B cell (primary cell): Measurements from ENCODE around the gene CCDC34. TPM values are rescaled to one million over a fixed set of nuclear protein-coding genes. Genes with fewer than 3 reads are reported as not detected.

Experiments used
- ATAC-seq: fragments of 200-7000 bp; cut with Tn5 transposase; one replicate; pipeline ENCODE4 v1.10.0; 2021; ENCODE audit warnings: low read depth, mild to moderate bottlenecking, moderate number of reproducible peaks, moderate library complexity
- CTCF ChIA-PET: fragments of 350-600 bp; sonication (Branson Sonifier 250); formaldehyde crosslinking; loops from one replicate; lab custom pipeline; 2021; ENCODE audit warnings: antibody characterized with exemption, inconsistent platforms; lab: Charles Lee
- POLR2A ChIA-PET: fragments of 350-600 bp; sonication (Branson Sonifier 250); formaldehyde crosslinking; loops from one replicate; lab custom pipeline; 2021; ENCODE audit warnings: antibody characterized with exemption; lab: Charles Lee
- DNase-seq: peaks from one replicate; pipeline ENCODE4 v3.0.0; 2013
- H2AFZ ChIP-seq: 2 replicates; pipeline ENCODE4 v1.6.1; 2012; ENCODE audit warnings: mild to moderate bottlenecking, low read depth, low read length; ENCODE audit not compliant: insufficient read depth, poor library complexity, severe bottlenecking
- H3K27ac ChIP-seq, 2 donors: 1 replicate in 1 of 2; 2 replicates in 1 of 2; pipeline ENCODE4 v1.5.1; 2012 to 2013; ENCODE audit warnings: low read length in 2 of 2, mild to moderate bottlenecking in 2 of 2, moderate library complexity in 1 of 2
- H3K27me3 ChIP-seq, 4 experiments: fragments of 200-600 bp in 1 of 4; sonication (generic) in 1 of 4; replicated peaks in 1 of 4; 1 replicate in 2 of 4; 2 replicates in 2 of 4; pipeline versions ENCODE4 v1.6.1 to v1.7.0; 2013 to 2016; ENCODE audit warnings: low read length in 3 of 4, mild to moderate bottlenecking in 2 of 4, mixed read lengths in 1 of 4, moderate library complexity in 1 of 4; ENCODE audit not compliant: insufficient read depth in 4 of 4, control insufficient read depth in 3 of 4; ENCODE audit errors: control extremely low read depth in 1 of 4
- H3K36me3 ChIP-seq, 2 experiments: replicated peaks in 1 of 2; 1 replicate in 1 of 2; 2 replicates in 1 of 2; pipeline versions ENCODE4 v1.6.1 to v1.7.1; 2013; ENCODE audit warnings: low read length in 1 of 2; ENCODE audit not compliant: insufficient read depth in 2 of 2, control insufficient read depth in 1 of 2; ENCODE audit errors: control extremely low read depth in 1 of 2, extremely low read depth in 1 of 2
- H3K4me1 ChIP-seq, 2 donors: fragments of 200-600 bp in 1 of 2; sonication (generic) in 1 of 2; 1 replicate in 1 of 2; 2 replicates in 1 of 2; pipeline versions ENCODE4 v1.5.1 to v1.6.1; 2013 to 2017; ENCODE audit warnings: low read length in 2 of 2; ENCODE audit not compliant: control insufficient read depth in 2 of 2, insufficient read depth in 2 of 2
- H3K4me2 ChIP-seq: replicated peaks from 2 replicates; pipeline ENCODE3; 2012; ENCODE audit warnings: mild to moderate bottlenecking, low read depth, low read length; ENCODE audit not compliant: poor library complexity, severe bottlenecking
- H3K4me3 ChIP-seq, 5 experiments: fragments of 200-600 bp in 1 of 5; sonication (generic) in 1 of 5; 1 replicate in 3 of 5; 2 replicates in 2 of 5; pipeline versions ENCODE4 v1.5.1 to v1.7.0; 2011 to 2016; ENCODE audit warnings: low read length in 4 of 5, mild to moderate bottlenecking in 4 of 5, low read depth in 2 of 5, control low read depth in 1 of 5, moderate library complexity in 1 of 5; ENCODE audit not compliant: insufficient read depth in 1 of 5; ENCODE audit errors: control extremely low read depth in 1 of 5, extremely low read depth in 1 of 5
- H3K79me2 ChIP-seq: fragments of 200-600 bp; sonication (generic); one replicate; pipeline ENCODE4 v1.6.0; 2016; ENCODE audit warnings: low read length; ENCODE audit not compliant: control insufficient read depth, insufficient read depth
- H3K9ac ChIP-seq: fragments of 200-600 bp; sonication (generic); 2 replicates; pipeline ENCODE4 v1.6.1; 2017; ENCODE audit warnings: mild to moderate bottlenecking, low read length, moderate library complexity
- H3K9me3 ChIP-seq, 3 donors: one replicate each; pipeline versions ENCODE4 v1.6.1 to v1.7.1; 2013; ENCODE audit warnings: low read length in 2 of 3; ENCODE audit not compliant: control insufficient read depth in 2 of 3, insufficient read depth in 1 of 3; ENCODE audit errors: control extremely low read depth in 1 of 3
- H4K20me1 ChIP-seq: 2 replicates; pipeline ENCODE4 v1.6.0; 2012; ENCODE audit warnings: mild to moderate bottlenecking, low read length; ENCODE audit not compliant: insufficient read depth, control insufficient read depth, poor library complexity, severe bottlenecking
- H3K27ac Mint-ChIP-seq: one replicate; pipeline ENCODE4 v1.8.0; 2021; ENCODE audit warnings: mixed read lengths
- H3K27me3 Mint-ChIP-seq: one replicate; pipeline ENCODE4 v1.8.0; 2021; ENCODE audit warnings: mixed read lengths
- H3K4me1 Mint-ChIP-seq: one replicate; pipeline ENCODE4 v1.8.0; 2021; ENCODE audit warnings: mixed read lengths
- H3K4me3 Mint-ChIP-seq: one replicate; pipeline ENCODE4 v1.8.0; 2021; ENCODE audit warnings: mixed read lengths
- H3K9me3 Mint-ChIP-seq: one replicate; pipeline ENCODE4 v1.8.0; 2022; ENCODE audit warnings: mixed read lengths; ENCODE audit not compliant: insufficient read depth
- CTCF ChIP-seq: fragments of 200-600 bp; IDR thresholded peaks from one replicate; pipeline ENCODE4 v1.8.0; 2022; ENCODE audit warnings: antibody characterized with exemption, mild to moderate bottlenecking
- EZH2 ChIP-seq: IDR thresholded peaks from 2 replicates; pipeline ENCODE4 v1.6.1; 2012; ENCODE audit warnings: borderline replicate concordance, low read depth, mild to moderate bottlenecking, moderate library complexity, low read length; ENCODE audit not compliant: insufficient read depth, poor library complexity, severe bottlenecking
- WGBS: methylation state at CpG from one replicate; pipeline ENCODE4 v1.1.5; 2013; ENCODE audit warnings: missing lambda C conversion rate; ENCODE audit not compliant: insufficient coverage; 5-methylcytosine and 5-hydroxymethylcytosine counted together
- intact Hi-C: fragments of 100-400 bp; cut with micrococcal nuclease; formaldehyde crosslinking; loops from one replicate; pipeline ENCODE4 v1.10.0; 2022
- polyA plus RNA-seq: library from polyadenylated mRNA; depleted of rRNA; stranded (reverse); fragments of >200 nt; gene quantifications from 2 replicates; pipeline ENCODE4 v1.2.3, GENCODE V29; 2012
- total RNA-seq, 2 donors: library from RNA; stranded (reverse); fragments of 120-200 nt in 1 of 2; gene quantifications; 1 replicate in 1 of 2; 2 replicates in 1 of 2; pipeline versions ENCODE4 v1.2.3 to v1.2.4, GENCODE V29; 2013 to 2022

CCDC34 gene
- total and polyA plus RNA-seq, 2 donors (not counting 1 experiment from before 2014, with no cell fraction given) = 0.94 to 4.1 TPM

GRCh38 chr11:27392278-27393114 lies 29.5 kb upstream of the CCDC34 start:
- intact Hi-C loops = no loop called here
- H3K27ac ChIP-seq = no peak overlapping the region
- no peaks in the 10 kb centered on the region for H3K79me2 ChIP-seq
- no peaks in the 10 kb centered on the region for H3K27me3 ChIP-seq
- Mint-ChIP-seq H3K9me3 (no peaks in the 10 kb centered on the region), H3K27ac (no peak overlapping the region), H3K4me3 (no peak overlapping the region), H3K27me3 (no peaks in the 10 kb centered on the region), H3K4me1 (no peaks in the 10 kb centered on the region)
- no peak overlapping the region for H3K9ac ChIP-seq
- TF ChIP-seq EZH2 (no peak), CTCF (no peak)
- H4K20me1 ChIP-seq = no peaks in the 10 kb centered on the region
- ATAC-seq = no peak
- no peaks in the 10 kb centered on the region for H3K4me1 ChIP-seq
- WGBS = no CpG with 5 or more reads among the region's 4 CpGs
- CTCF ChIA-PET = no interaction called here
- no peak for DNase-seq
- POLR2A ChIA-PET = no interaction called here
- no peaks in the 10 kb centered on the region for H3K36me3 ChIP-seq
- no peak overlapping the region for H2AFZ ChIP-seq
- no peak overlapping the region for H3K4me3 ChIP-seq
- H3K9me3 ChIP-seq = no peaks in the 10 kb centered on the region
- no peak overlapping the region for H3K4me2 ChIP-seq

- Histone ChIP-seq H3K9me3 (no peaks in the 10 kb centered on the region), H3K27ac (no peak overlapping the region), H3K36me3 (no peaks in the 10 kb centered on the region), H3K4me1 (no peaks in the 10 kb centered on the region), H3K4me2 (no peak overlapping the region), H2AFZ (no peak overlapping the region), H4K20me1 (no peaks in the 10 kb centered on the region), H3K79me2 (no peaks in the 10 kb centered on the region), H3K4me3 (no peak overlapping the region), H3K9ac (no peak overlapping the region), H3K27me3 (no peaks in the 10 kb centered on the region)
- no peaks in the 10 kb centered on the region for H3K9me3 Mint-ChIP-seq
- TF ChIP-seq CTCF = no peak
- no peak for TF ChIP-seq EZH2
- DNase-seq = no peak
- POLR2A ChIA-PET = no interaction called here
- H3K4me3 Mint-ChIP-seq = no peak overlapping the region
- H3K27me3 Mint-ChIP-seq = no peaks in the 10 kb centered on the region
- intact Hi-C loops = no loop called here
- CTCF ChIA-PET = no interaction called here
- H3K27ac Mint-ChIP-seq = no peak overlapping the region
- 93% methylated on average over 3 of the region's 5 CpGs for WGBS
- no peaks in the 10 kb centered on the region for H3K4me1 Mint-ChIP-seq
- ATAC-seq = no peak
Measured at GRCh38 chr11:27391331-27392015, 28.5 kb upstream of the CCDC34 start.
